ENCODE data around the gene IFIT2.
"Not testable (repeated sequence)": the region's sequence is repeated elsewhere in the genome, so short reads cannot be mapped to it uniquely, and the experiment has no call there.

The IFIT2 gene

GRCh38 chr10:89343089-89343767 is 41.4 kb downstream of the IFIT2 start:
- FAIRE-seq: no peak

DNA sequence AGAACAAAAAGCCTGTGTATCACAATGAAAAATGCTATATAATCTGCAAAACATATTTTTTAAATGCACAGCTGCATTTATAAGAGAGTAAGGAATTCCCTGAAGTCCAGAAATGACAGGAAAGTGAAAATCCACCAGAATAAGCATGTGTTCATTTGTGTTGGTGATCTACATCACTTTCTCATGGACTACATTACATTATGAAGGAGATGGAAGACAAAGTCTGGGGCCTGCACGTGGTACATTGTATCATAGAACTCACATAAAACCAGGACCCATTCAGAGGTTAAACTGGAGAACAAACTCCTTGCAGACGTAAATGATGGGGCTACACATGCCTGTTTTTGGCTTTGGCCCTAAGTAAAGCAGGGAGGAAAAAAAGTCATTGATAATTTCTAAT is 42.3 kb downstream of the IFIT2 start:
- FAIRE-seq: no peak

DNA sequence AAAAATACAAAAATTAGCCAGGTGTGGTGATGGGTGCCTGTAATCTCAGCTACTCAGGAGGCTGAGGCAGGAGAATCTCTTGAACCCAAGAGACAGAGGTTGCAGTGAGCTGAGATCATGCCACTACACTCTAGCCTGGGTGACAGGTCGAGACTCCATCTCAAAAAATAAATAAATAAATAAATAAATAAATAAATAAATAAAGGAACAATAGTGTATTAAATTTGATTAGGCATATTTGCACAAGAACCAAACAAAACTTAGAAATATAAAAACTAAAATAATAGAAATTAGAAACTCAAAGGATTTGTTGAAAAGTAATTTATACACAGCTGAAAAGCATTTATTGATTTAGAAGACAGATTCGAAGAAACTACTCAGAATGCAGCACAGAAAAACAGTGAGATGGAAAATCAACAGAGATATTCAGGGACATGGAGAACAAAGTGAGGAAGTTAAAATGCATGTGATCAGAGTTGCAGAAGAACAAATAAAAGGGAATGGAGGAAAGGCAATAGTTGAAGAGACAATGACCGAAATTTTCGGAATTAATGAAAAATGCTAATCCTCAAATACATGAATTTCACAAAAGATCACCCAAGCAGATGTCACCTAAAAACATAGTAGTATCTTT is 43.6 kb downstream of the IFIT2 start:
- no peak for FAIRE-seq

GRCh38 chr10:89346405-89347254 is 44.8 kb downstream of the IFIT2 start:
- no peak for FAIRE-seq

DNA sequence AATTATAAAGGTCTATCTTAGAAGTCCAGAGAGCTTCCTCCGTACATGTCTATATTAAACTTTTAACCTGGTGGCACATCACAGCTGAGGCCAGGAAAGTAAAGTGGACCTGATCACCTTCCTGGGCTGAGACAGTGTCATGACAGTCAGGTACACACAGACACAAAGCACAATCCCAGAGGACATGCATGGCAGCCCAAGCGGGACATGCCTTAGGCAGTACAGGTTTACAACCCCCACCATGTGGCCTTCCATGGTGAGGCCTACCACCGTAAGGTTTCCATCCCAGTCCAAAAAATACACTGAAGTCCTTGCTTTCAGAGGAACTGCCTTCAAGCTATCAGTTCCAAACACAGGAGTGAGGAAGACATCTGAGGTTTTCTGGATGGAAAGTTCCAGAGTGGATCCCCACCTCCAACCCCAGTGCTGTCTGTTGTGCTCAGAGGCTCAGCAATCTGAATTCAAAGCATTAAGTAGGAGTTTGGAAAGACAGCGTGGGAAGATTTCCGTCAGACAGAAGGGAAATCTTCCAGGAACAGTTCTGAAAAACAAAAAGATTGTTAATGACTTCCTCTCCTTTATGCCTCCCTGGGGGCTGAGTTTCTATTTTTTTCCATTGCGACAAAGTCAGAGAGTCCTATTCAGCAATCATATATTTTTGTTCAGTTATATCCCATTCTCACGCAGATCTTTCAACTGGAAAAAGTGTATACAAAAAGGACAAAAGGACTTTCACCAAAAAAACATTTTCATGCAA is 46.0 kb downstream of the IFIT2 start:
- no peak for FAIRE-seq

DNA sequence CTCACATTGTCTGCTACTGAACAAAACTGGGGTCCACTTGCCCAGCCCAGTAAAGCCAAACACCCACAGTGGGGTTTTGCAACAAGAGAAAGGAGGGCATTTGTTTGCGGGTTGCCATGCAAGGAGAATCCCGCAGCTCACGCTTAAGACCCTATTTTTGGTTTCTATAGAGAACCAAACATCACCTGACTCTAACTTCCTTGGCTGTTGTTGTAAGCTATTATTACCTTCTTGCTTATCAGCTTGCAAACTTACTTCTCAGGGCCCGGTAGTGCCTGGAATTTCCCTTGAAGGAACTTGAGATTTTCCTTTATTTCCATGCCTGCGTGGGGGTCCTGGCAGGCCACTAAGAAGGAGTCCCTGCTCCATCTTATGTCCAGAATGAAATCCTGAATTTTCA is 46.6 kb downstream of the IFIT2 start:
- FAIRE-seq: no peak

GRCh38 chr10:89348975-89349374 is 47.1 kb downstream of the IFIT2 start:
- no peak for FAIRE-seq

DNA sequence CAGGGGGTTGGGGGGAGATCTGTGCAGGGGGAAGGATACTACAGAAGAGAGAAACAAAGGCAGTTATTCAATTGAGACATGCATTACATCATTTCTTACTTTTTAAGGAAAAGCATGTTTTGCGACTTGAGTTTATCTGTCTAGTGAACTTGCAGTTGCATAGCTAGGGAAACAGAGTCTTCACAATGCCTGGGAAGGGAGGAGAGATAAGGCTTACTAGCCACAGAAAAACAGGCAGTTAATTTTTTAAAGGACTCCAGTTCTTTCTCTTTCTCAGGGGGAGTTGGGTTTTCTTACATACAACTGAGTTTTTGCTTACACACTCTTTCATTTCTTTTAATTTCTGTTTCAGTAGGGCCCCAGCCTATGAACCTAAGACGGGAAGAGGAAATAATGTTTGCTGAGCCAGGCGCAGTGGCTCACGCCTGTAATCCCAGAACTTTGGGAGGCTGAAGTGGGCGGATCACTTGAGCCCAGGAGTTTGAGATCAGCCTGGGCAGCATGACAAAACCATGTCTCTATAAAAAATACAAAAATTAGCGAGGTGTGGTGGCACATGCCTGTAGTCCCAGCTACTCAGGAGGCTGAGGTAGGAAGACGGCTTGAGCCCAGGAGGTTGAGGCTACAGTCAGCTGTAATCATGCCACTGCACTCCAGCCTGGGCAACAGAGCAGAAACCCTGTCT is 48.9 kb downstream of the IFIT2 start:
- FAIRE-seq: not testable (repeated sequence)

- FAIRE-seq: no peak
These were observed 49.5 kb downstream of the IFIT2 start for GRCh38 chr10:89351412-89351779.

DNA sequence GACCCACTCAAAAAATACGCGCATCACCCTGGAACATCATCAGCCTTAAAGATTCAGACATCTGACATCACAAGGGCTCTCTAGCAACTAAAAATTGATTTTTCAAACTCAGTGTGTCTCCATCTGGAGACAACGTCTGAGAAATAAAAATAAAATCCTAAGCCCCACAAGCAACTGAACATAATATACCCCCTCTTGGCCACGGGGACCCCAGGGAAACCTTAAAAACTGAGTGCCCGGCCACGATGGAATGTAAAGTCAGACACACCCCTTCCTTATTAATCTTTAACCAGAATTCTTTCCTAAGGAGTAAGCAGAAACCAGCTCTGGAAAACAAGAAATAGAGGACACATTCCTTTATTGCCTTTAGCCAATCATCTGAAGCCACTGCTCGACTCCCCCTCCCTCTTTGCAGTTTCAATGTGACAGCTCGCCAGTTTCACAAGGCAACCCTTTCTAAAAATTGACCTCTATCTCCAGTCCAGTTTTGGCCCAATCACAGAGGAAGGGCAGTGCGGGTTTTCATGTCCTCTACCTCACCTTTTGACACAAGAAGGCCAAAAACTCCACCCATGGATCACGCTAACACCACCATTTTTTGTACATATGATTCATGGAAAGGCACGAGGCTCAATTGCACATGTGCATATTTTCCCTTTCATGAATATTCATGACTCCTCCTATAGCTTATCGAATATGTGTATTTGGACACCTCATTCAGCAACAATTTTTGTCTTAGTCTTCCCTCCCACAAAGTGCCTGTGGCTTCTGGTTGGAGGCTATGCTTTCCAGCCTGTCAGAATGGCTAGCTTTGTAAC is 50.1 kb downstream of the IFIT2 start:
- no peak for FAIRE-seq

GRCh38 chr10:89352802-89353201 is 51.0 kb downstream of the IFIT2 start:
- FAIRE-seq: no peak

GRCh38 chr10:89355394-89355931 is 53.6 kb downstream of the IFIT2 start:
- no peak for FAIRE-seq

DNA sequence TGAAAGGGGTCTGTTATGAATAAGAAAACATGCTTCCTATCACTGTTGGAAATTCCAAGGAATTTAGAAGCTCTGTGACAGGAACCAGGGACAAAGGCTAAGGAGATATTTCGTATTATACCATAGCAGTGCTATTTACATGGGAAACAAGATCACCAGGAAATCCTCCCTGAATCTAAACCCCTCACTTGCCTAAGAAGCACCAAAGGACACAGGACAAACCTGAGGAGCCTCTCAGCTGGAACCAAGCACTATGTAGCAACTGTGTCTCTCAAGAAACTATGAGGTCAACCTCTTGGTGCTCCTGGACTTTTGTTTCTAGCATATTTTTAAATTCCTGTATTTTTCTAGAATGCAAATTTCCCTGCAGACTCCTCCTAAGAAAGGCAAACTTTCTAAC is 55.2 kb downstream of the IFIT2 start:
- FAIRE-seq: no peak

DNA sequence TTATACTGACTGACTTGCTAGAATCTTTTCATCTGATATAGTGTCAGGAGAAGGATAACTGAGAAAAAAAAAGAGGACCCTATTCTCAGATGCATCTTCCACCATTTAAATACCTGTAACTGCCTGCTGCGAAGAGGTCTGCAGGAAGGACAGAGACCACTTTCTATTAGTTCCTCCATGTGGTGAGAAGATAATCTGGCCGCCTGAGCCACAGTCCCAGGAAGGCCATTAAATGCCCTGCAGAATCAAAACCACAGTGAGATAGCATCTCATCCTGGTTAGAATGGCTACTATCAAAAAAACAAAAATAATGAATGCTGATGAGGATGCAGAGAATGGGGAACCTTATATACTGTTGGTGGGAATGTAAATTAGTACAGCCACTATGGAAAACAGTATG is 56.1 kb downstream of the IFIT2 start:
- no peak for FAIRE-seq
